Nephron progenitor cell (in vitro differentiated cells): Measurements from ENCODE around the gene TTBK1.

Experiments used
- DNase-seq: peaks from one replicate; pipeline ENCODE4 v3.0.0; 2021
- H3K27ac Mint-ChIP-seq: 2 replicates; pipeline ENCODE4 v1.8.0; 2021; ENCODE audit warnings: mild to moderate bottlenecking, moderate library complexity, mixed read lengths
- H3K27me3 Mint-ChIP-seq: 2 replicates; pipeline ENCODE4 v1.8.0; 2021; ENCODE audit warnings: mild to moderate bottlenecking, low read depth, mixed read lengths; ENCODE audit not compliant: poor library complexity
- H3K36me3 Mint-ChIP-seq: 2 replicates; pipeline ENCODE4 v1.8.0; 2021; ENCODE audit warnings: low read depth, mixed read lengths
- H3K4me1 Mint-ChIP-seq: 2 replicates; pipeline ENCODE4 v1.8.0; 2021; ENCODE audit warnings: mixed read lengths
- H3K4me3 Mint-ChIP-seq: 2 replicates; pipeline ENCODE4 v1.8.0; 2021; ENCODE audit warnings: mild to moderate bottlenecking, moderate library complexity, mixed read lengths
- H3K9me3 Mint-ChIP-seq: 2 replicates; pipeline ENCODE4 v1.8.0; 2021; ENCODE audit warnings: mild to moderate bottlenecking, moderate library complexity, mixed read lengths
- CTCF ChIP-seq: fragments of 200-600 bp; sonication (generic); IDR thresholded peaks from 2 replicates; pipeline ENCODE4 v1.5.0; 2021; ENCODE audit warnings: antibody characterized with exemption

Gene TTBK1

GRCh38 chr6:43211955-43212354, 31.3 kb upstream of the TTBK1 start:
- DNase-seq: no peak
- Mint-ChIP-seq H3K4me3 (no peak overlapping the region), H3K36me3 (peaks cover 21% of the 10 kb centered on the region), H3K27me3 (peaks cover 4% of the 10 kb centered on the region), H3K4me1 (no peaks in the 10 kb centered on the region), H3K9me3 (no peaks in the 10 kb centered on the region), H3K27ac (no peak overlapping the region)
- TF ChIP-seq CTCF: no peak

DNA sequence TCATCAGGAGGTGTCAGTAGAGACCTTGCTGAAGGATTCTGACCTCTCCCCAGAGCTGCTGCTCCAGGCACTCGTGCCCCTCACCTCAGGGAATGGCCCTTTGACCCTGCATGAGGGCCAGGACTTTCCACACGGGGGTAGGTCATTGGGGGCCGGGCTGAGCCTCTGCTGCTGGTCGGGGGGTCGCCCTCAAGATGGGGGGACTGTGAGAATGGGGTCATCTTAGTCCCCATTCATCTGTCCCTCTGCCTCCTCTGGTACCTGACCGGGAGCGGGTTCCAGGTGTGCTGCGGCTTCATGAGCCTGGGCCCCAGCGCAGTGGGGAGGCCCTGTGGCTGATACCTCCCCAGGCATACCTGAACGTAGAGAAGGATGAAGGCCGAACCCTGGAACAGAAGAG, 29.9 kb upstream of the TTBK1 start:
- Mint-ChIP-seq H3K27ac (no peak overlapping the region), H3K36me3 (peaks cover 23% of the 10 kb centered on the region)

DNA sequence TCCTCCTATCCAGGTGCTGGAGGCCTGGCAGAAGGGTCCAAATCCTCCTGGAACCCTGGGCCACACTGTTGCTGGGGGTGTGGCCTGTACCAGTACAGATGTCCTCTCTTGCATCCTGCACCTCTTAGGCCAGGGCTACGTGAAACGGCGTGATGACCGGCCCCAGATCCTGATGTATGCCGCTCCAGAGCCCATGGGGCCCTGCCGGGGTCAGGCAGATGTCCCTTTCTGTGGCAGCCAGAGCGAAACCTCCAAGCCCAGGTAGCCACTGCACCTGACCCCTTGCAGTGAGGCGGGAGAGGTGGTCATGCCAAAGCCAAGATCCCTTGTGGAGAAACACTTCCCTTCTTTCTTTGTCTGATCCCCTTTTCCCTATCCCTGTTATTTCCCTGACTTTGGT, 28.2 kb upstream of the TTBK1 start:
- Mint-ChIP-seq H3K36me3 (peaks cover 29% of the 10 kb centered on the region), H3K4me3 (no peak overlapping the region), H3K9me3 (no peaks in the 10 kb centered on the region), H3K27me3 (peaks cover 4% of the 10 kb centered on the region), H3K27ac (peak overlapping the region; percentile 63), H3K4me1 (peaks cover 12% of the 10 kb centered on the region)
- DNase-seq: no peak
- TF ChIP-seq CTCF: no peak

More for the DNA sequence above, 29.9 kb upstream of the TTBK1 start:
- Mint-ChIP-seq H3K4me3 (no peak overlapping the region), H3K9me3 (no peaks in the 10 kb centered on the region), H3K27me3 (peaks cover 4% of the 10 kb centered on the region), H3K4me1 (no peaks in the 10 kb centered on the region)
- no peak for DNase-seq
- no peak for TF ChIP-seq CTCF

DNA sequence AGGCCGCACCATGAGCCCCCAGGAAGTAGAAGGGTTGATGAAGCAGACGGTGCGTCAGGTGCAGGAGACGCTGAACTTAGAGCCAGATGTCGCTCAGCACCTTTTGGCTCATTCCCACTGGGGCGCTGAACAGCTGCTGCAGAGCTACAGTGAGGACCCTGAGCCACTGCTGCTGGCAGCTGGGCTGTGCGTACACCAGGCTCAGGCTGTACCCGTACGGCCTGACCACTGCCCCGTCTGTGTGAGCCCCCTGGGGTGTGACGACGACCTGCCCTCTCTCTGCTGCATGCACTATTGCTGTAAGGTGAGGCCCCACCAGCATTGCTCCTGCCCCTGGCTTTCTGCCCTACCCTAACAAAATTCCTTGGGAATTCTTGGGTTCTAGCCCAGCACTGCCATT, 27.1 kb upstream of the TTBK1 start:
- DNase-seq: no peak
- peaks cover 14% of the 10 kb centered on the region for H3K4me1 Mint-ChIP-seq
- H3K36me3 Mint-ChIP-seq: peaks cover 33% of the 10 kb centered on the region
- H3K4me3 Mint-ChIP-seq: no peak overlapping the region
- no peak for TF ChIP-seq CTCF
- no peaks in the 10 kb centered on the region for H3K9me3 Mint-ChIP-seq
- no peak overlapping the region for H3K27ac Mint-ChIP-seq
- peaks cover 4% of the 10 kb centered on the region for H3K27me3 Mint-ChIP-seq

- no peak overlapping the region for H3K27ac Mint-ChIP-seq
- no peak for TF ChIP-seq CTCF
- DNase-seq: no peak
- peaks cover 4% of the 10 kb centered on the region for H3K27me3 Mint-ChIP-seq
- H3K4me3 Mint-ChIP-seq: no peak overlapping the region
- peaks cover 14% of the 10 kb centered on the region for H3K4me1 Mint-ChIP-seq
- peaks cover 33% of the 10 kb centered on the region for H3K36me3 Mint-ChIP-seq
- H3K9me3 Mint-ChIP-seq: no peaks in the 10 kb centered on the region
Measured at GRCh38 chr6:43217351-43217750, 25.9 kb upstream of the TTBK1 start.

DNA sequence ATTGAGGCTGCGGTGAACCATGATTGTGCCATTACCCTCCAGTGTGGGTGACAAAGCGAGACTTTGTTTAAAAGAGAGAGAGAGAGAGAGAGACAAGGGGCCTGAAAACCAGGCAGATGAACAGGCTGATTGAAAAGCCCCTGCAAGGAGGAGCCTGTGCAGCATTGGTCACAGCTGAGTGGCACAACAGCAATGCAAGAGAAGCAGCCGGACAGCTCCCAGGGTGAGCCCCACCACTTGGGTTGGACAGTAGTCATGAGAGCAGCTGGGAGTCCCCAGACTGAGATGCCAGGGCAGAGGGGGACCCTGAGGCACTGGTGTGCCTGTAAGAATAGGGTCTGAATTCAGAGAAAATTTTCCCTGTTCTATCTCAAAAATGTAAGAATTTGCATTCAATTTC, 24.2 kb upstream of the TTBK1 start:
- H3K27ac Mint-ChIP-seq: no peak overlapping the region
- peaks cover 14% of the 10 kb centered on the region for H3K4me1 Mint-ChIP-seq
- DNase-seq: no peak
- H3K9me3 Mint-ChIP-seq: no peaks in the 10 kb centered on the region
- H3K4me3 Mint-ChIP-seq: no peak overlapping the region
- no peak for TF ChIP-seq CTCF
- peaks cover 2% of the 10 kb centered on the region for H3K27me3 Mint-ChIP-seq
- peaks cover 27% of the 10 kb centered on the region for H3K36me3 Mint-ChIP-seq
